Type B pancreatic cell (in vitro differentiated cells): ENCODE measurements around the gene PFN3. TPM values are rescaled to one million over a fixed set of nuclear protein-coding genes. Genes with fewer than 3 reads are reported as not detected.
A peak's percentile ranks its signal among the peaks of the same experiment; 100 is the strongest.

Source experiments
- DNase-seq: peaks from one replicate; pipeline ENCODE4 v3.0.0; 2021; ENCODE audit warnings: mixed read lengths; ENCODE audit not compliant: unreplicated experiment; ENCODE audit errors: extremely low spot score
- H3K27ac Mint-ChIP-seq: 2 replicates; pipeline ENCODE4 v1.8.0; 2021; ENCODE audit warnings: mild to moderate bottlenecking, mixed read lengths
- H3K27me3 Mint-ChIP-seq: 2 replicates; pipeline ENCODE4 v1.8.0; 2021; ENCODE audit warnings: mixed read lengths
- H3K36me3 Mint-ChIP-seq: 2 replicates; pipeline ENCODE4 v1.8.0; 2021; ENCODE audit warnings: mixed read lengths
- H3K4me1 Mint-ChIP-seq: one replicate; pipeline ENCODE4 v1.8.0; 2021; ENCODE audit warnings: mixed read lengths; ENCODE audit not compliant: unreplicated experiment
- H3K4me3 Mint-ChIP-seq: 2 replicates; pipeline ENCODE4 v1.8.0; 2021; ENCODE audit warnings: mild to moderate bottlenecking, mixed read lengths
- H3K9me3 Mint-ChIP-seq: 2 replicates; pipeline ENCODE4 v1.8.0; 2021; ENCODE audit warnings: mixed read lengths
- CTCF ChIP-seq: fragments of 200-600 bp; sonication (generic); conservative IDR thresholded peaks from 2 replicates; pipeline ENCODE4 v1.5.0; 2021; ENCODE audit warnings: antibody characterized with exemption, mild to moderate bottlenecking
- total RNA-seq: library from RNA; stranded (reverse); gene quantifications from 2 replicates; pipeline ENCODE4 v1.2.1, GENCODE V29; 2021; ENCODE audit warnings: low replicate concordance

The PFN3 gene
- total RNA-seq, 1 donor from 2014 or later: not detected

DNA sequence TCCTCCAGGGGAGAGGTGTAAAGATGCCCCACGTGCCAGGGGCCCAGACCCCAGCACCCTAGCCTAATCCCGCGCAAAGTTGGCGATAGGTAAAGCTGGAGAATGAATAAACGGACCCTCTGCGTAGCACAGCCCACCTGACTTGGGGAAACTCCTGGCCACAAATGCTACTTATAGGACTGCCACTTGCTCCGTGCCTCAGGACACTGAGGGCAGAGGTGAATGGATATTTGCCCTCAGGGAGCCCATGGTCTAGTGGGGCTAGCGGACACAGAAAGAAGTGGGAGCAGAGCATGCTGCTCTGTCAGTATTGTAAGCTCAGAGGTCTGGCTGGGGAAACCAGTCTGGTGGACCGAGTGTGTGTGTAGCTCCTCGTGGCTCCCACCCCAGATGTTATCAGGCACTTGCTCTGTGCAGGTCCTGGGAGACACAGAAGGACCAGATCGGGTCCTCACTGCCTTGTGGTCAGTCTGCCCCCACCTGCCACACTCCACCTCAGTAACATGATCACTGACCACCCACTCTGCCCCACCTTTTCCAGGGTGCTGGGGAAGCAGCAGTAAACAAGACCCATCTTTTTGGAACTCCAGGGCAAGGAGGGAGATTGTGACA lies 26.9 kb upstream of the PFN3 start:
- peak overlapping the region; percentile 93 for H3K4me3 Mint-ChIP-seq
- no peak for TF ChIP-seq CTCF
- peak overlapping the region; percentile 81 for H3K27ac Mint-ChIP-seq
- H3K9me3 Mint-ChIP-seq: no peaks in the 10 kb centered on the region
- H3K4me1 Mint-ChIP-seq: peaks cover 21% of the 10 kb centered on the region
- H3K36me3 Mint-ChIP-seq: no peaks in the 10 kb centered on the region
- no peaks in the 10 kb centered on the region for H3K27me3 Mint-ChIP-seq
- no peak for DNase-seq

DNA sequence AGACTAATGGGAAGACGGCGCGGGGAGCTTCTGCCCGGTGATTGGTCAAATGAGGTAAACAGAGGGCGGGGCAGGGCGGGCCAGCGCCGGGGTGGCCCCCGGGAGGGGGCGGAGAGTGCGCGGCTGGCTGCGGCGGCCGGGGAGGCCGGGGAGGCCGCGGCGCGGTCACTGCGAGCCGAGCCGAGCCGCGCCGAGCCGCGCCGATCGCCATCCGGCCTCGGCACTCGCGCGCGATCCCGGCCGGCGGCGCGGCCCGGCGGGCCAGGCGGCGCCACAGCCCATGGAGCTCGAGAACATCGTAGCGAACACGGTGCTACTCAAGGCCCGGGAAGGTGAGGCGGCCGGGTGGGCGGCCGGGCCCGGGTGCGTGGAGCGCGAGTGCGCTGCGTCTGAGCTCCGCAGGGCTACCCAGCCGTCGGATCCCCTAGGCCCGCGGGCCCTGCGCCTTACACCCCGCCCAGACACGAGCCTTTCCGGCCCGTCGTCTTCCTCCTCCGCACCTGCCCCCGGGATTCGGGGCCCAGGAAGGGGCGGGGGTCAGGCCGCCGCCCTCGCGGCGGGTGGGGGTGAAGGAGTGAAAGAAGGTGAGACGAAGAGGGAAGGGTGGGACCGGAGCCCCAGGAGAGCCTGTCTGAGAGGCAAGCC lies 26.2 kb upstream of the PFN3 start, which contains the start of gene GRK6:
Gene GRK6 (plus strand): TSS at position 111 of the 645 bp plus-strand sequence. CDS start 170 bp downstream, at position 281.
- Mint-ChIP-seq H3K4me1 (peaks cover 21% of the 10 kb centered on the region), H3K9me3 (no peaks in the 10 kb centered on the region), H3K36me3 (no peaks in the 10 kb centered on the region), H3K27me3 (no peaks in the 10 kb centered on the region), H3K27ac (peak within 1 kb of the TSS; percentile 97), H3K4me3 (peak within 1 kb of the TSS; percentile 97)
- no peak for TF ChIP-seq CTCF
- DNase-seq: no peak

GRCh38 chr5:177425801-177426565 lies 25.5 kb upstream of the PFN3 start:
- no peak for TF ChIP-seq CTCF
- Mint-ChIP-seq H3K27ac (peak overlapping the region; percentile 97), H3K36me3 (no peaks in the 10 kb centered on the region), H3K27me3 (no peaks in the 10 kb centered on the region), H3K4me1 (peaks cover 21% of the 10 kb centered on the region), H3K4me3 (peak overlapping the region; percentile 97), H3K9me3 (no peaks in the 10 kb centered on the region)
- peak; percentile 99 for DNase-seq

GRCh38 chr5:177425196-177425800 lies 24.8 kb upstream of the PFN3 start:
- Mint-ChIP-seq H3K27ac (peak overlapping the region; percentile 97), H3K27me3 (no peaks in the 10 kb centered on the region)

More at GRCh38 chr5:177425196-177425800, 24.8 kb upstream of the PFN3 start:
- Mint-ChIP-seq H3K36me3 (no peaks in the 10 kb centered on the region), H3K4me1 (peaks cover 21% of the 10 kb centered on the region), H3K4me3 (peak overlapping the region; percentile 97), H3K9me3 (no peaks in the 10 kb centered on the region)
- DNase-seq: no peak
- no peak for TF ChIP-seq CTCF
